Activated gamma-delta T cell (primary cell): ENCODE results near the gene KIF6.
A peak's percentile ranks its signal among the peaks of the same experiment; 100 is the strongest.
"Not testable (repeated sequence)": the region's sequence is repeated elsewhere in the genome, so short reads cannot be mapped to it uniquely, and the experiment has no call there.

ENCODE experiments used
- DNase-seq: peaks from one replicate; lab custom pipeline; 2025; lab: John Stamatoyannopoulos, UW

The KIF6 gene

GRCh38 chr6:39313526-39314272, 411.5 kb downstream of the KIF6 start:
- no peak for DNase-seq

- no peak for DNase-seq
Observed at GRCh38 chr6:39312912-39313525, 412.2 kb downstream of the KIF6 start.

GRCh38 chr6:39310542-39310941, 414.7 kb downstream of the KIF6 start:
- no peak for DNase-seq

- DNase-seq = no peak
Observed at GRCh38 chr6:39309942-39310531, 415.2 kb downstream of the KIF6 start.

GRCh38 chr6:39307462-39307861, 417.7 kb downstream of the KIF6 start:
- DNase-seq = no peak

- DNase-seq = no peak
Observed at GRCh38 chr6:39304951-39305350, 420.3 kb downstream of the KIF6 start.

DNA sequence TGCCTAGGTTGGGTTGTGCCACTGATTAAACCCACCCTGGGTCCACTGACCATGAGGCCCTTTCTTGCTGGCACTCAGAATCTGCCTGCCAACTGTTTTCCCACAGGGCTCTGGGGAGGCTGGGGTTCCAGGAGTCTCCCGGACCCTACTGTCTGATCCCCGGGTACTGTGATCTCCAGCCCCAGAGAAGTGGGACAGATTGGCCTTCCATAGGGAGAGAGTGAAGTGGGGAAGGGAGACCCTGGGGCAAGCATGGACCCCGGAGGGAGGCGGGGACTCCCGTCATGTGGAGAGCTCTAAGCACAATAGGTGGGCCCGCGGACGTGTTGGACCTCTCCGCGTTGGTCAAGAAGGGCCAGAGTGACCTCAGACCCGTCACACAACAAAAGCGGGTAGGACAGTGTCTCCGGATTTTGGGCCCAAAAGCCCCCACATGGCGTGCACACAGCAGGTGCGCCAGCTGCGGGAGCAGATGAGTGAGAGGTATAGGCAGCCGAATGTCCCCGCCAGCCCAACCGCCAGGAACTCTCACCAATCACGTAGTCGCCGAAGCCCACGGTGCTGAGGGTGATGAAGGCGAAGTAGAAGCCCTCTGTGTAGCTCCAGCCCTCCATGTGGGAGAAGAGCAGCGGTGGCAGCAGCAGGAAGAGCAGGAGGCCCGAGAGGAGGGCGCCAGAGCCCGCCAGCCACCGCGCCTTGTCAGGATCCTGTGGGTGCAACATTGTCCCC, 421.6 kb downstream of the KIF6 start:
- DNase-seq = no peak

GRCh38 chr6:39302669-39303424, 422.4 kb downstream of the KIF6 start:
- DNase-seq = peak; percentile 37

GRCh38 chr6:39302011-39302410, 423.2 kb downstream of the KIF6 start:
- no peak for DNase-seq

DNA sequence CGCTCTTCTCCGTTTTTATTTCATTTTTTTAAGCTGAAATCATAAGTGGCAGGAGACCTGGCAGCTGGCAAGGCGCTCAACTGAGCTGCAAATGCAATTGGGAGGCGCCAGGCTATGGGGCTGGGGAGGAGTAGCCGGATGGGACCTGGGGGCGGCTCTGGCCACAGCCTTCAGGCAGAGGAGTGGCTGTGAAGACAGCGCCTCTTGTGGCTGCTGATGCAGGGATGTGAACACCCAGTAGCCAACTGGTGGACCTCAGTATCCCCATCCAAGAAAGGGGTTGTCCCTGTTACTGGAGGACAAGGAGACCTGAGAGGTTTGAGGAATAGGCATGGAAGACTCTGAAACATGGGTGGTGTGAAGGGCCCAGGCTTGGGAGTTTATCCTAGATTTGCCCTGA, 423.6 kb downstream of the KIF6 start:
- no peak for DNase-seq

GRCh38 chr6:39300739-39301138, 424.5 kb downstream of the KIF6 start:
- no peak for DNase-seq

DNA sequence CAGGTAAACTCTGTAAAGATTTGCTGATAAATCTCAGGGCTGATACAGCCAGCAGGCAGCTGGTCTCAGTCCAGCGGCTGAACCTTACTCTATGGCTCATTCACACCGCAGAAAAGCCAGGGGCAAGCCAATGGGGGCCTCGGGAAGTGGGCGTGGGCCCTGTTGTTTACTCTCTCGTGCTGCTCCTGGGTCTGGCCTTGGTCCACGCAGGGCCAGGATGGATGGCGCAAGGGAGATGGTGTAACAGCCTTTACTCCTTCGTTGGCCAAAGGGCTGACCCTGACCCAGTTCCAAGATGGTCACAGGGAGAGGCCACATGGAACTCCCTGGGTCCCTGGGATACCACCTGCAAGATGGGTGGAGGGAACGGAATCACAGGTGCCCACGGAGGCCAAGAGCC, 427.1 kb downstream of the KIF6 start:
- DNase-seq = no peak

DNA sequence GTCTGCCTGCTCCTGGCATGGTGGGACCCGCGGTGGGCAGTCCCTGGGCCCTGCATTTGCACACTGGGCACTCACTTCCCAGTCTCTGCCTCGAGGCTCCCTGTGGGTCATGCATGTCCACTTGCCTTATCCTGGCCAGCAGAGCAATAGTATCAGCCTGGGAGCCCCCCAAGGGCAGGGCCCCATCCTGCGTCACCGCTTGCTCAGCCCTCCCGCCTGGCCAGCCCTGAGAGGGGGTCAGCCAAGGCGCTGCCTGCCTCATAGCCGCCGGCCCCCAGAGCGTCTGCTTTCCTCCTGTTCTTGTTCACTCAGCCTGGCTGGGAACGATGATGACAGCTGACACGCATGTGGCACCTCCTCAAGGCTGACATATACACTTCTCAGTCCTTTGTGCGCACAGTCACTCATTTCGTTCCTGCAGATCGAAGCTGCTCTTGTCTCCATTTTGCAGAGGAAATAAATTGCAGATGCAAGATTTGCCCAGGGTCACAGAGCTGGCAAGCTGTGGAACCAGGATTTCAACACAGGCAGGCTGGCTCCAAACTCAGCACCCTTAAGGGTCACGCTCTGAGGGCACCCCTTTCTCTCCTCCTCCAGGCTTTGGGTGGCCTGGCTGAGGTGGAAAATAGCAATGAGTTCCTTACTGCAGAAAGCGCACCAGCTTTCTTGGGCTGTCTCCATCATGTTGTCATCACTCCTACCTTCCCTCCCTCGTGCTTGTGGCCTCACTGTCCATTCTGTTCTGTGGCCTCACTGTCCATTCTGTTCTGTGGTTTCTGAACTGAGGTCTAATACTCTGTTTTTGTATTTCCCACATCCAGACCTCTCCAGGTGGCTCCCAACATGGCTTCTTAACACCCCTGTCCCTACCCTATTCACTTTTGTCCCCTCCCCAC, 428.2 kb downstream of the KIF6 start:
- no peak for DNase-seq

GRCh38 chr6:39295611-39296011, 429.6 kb downstream of the KIF6 start:
- no peak for DNase-seq

GRCh38 chr6:39294899-39295298, 430.3 kb downstream of the KIF6 start:
- no peak for DNase-seq

DNA sequence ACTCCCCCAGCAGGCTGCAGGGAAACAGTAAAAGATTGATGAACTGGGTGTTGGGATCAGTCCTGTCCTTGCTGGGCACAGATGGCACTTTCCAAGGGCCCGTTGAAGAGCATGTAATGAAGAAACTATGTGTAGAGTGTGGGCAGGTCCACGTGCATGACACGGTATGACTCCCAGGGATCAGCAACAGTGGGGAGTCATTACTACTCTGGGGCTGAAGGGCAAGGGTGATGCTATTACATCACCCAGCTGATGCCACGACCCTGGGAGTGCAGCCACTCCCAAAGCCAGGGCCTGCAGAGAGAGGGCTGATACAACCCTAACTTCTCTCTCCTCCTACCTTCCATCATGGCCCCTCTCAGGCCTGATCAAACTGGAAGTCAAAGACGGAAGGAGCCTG, 431.1 kb downstream of the KIF6 start:
- no peak for DNase-seq

GRCh38 chr6:39292637-39293036, 432.6 kb downstream of the KIF6 start:
- DNase-seq = no peak

GRCh38 chr6:39289490-39289889, 435.7 kb downstream of the KIF6 start:
- no peak for DNase-seq

DNA sequence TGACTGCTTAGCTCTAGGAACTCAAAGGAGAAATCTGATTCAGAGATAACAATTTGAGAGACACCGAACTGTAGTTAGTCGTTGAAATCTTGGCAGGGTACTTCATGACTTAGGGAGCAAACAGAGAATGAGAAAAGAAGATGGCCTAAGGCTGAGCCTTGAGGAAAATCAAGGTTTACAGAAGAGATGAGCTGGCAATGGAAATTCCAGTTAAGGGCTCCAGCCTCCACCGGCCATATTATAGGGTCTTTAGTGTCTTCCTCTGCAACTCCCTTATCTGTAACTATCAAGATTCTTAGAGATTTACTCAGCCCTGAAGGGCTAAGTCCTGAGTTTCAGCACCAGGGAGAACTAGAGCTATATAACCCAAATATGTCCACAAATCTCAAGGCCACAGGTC, 437.6 kb downstream of the KIF6 start:
- no peak for DNase-seq

DNA sequence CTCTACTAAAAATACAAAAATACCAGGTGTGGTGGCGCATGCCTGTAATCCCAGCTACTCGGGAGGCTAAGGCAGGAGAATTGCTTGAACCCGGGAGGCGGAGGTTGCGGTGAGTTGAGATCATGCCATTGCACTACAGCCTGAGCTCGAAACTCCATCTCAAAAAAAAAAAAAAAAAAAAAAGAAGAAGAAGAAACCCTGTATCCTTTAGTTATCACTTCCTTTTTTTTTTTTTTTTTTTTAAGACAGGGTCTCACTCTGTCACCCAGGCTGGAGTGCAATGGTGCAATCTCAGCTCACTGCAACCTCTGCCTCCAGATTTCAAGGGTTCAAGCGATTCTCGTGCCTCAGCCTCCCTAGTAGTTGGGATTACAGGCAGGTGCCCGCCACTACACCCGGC, 438.6 kb downstream of the KIF6 start:
- DNase-seq = not testable (repeated sequence)

DNA sequence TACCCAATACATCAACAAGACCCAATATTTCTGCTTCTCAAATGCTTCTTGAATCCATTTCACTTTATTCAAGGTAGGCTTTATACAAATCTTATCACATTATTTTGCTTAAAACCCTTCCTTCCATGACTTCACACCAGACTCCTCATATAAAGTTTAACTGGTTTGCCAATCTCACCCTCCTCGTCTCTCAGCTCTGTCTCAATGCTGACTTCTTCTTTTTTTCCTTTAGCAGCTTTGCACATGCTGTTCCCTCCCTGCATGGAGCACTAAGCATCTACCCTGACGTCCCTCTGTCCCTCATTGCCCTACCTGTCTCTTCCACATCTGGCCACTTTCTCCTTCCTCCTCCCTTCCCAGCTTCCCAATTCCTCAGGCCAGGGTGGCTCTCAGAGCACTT, 442.4 kb downstream of the KIF6 start:
- no peak for DNase-seq
